Neuronal stem cell (in vitro differentiated cells): ENCODE measurements around the gene KCNJ6.

ENCODE experiments used
- DNase-seq: peaks from one replicate; pipeline ENCODE4 v3.0.0-alpha.2; 2013; ENCODE audit warnings: low spot score
- H2AFZ ChIP-seq: one replicate; pipeline ENCODE4 v1.6.1; 2013; ENCODE audit warnings: mild to moderate bottlenecking, low read length, inconsistent platforms
- H2AK5ac ChIP-seq: 2 replicates; pipeline ENCODE4 v1.6.1; 2013; ENCODE audit warnings: low read depth, mild to moderate bottlenecking, inconsistent platforms, low read length, moderate library complexity, mixed read lengths
- H2BK120ac ChIP-seq: 2 replicates; pipeline ENCODE4 v1.6.1; 2013; ENCODE audit warnings: low read depth, mild to moderate bottlenecking, inconsistent platforms, low read length, moderate library complexity, mixed read lengths
- H2BK12ac ChIP-seq: one replicate; pipeline ENCODE4 v1.6.1; 2013; ENCODE audit warnings: low read length, inconsistent platforms
- H2BK15ac ChIP-seq: 2 replicates; pipeline ENCODE4 v1.6.1; 2013; ENCODE audit warnings: mild to moderate bottlenecking, low read length, inconsistent platforms, mixed read lengths
- H2BK5ac ChIP-seq: one replicate; pipeline ENCODE4 v1.6.1; 2013; ENCODE audit warnings: inconsistent platforms, mild to moderate bottlenecking, low read length, moderate library complexity
- H3K14ac ChIP-seq: one replicate; pipeline ENCODE4 v1.6.1; 2013; ENCODE audit warnings: low read length, inconsistent platforms
- H3K18ac ChIP-seq: 2 replicates; pipeline ENCODE4 v1.6.1; 2013; ENCODE audit warnings: low read length, inconsistent platforms
- H3K23ac ChIP-seq: 2 replicates; pipeline ENCODE4 v1.6.1; 2013; ENCODE audit warnings: low read depth, mild to moderate bottlenecking, mixed read lengths, low read length, inconsistent platforms; ENCODE audit not compliant: poor library complexity
- H3K27ac ChIP-seq: replicated peaks from 3 replicates; pipeline ENCODE4 v1.5.1; 2013; ENCODE audit warnings: low read length, inconsistent platforms
- H3K27me3 ChIP-seq, 3 experiments: 2 replicates each; pipeline ENCODE4 v1.6.1; 2013; ENCODE audit warnings: low read length in 3 of 3, mild to moderate bottlenecking in 2 of 3, inconsistent platforms in 1 of 3, low read depth in 1 of 3, mixed read lengths in 1 of 3, moderate library complexity in 1 of 3; ENCODE audit not compliant: control insufficient read depth in 3 of 3, insufficient read depth in 3 of 3
- H3K36me3 ChIP-seq, 2 donors: replicated peaks in 1 of 2; 2 replicates each; pipeline ENCODE4 v1.6.1; 2013; ENCODE audit warnings: low read length in 2 of 2; ENCODE audit not compliant: control insufficient read depth in 2 of 2, insufficient read depth in 2 of 2
- H3K4ac ChIP-seq: 2 replicates; pipeline ENCODE4 v1.6.1; 2013; ENCODE audit warnings: inconsistent platforms, mild to moderate bottlenecking, low read length, moderate library complexity
- H3K4me1 ChIP-seq, 2 donors: 1 replicate in 1 of 2; 2 replicates in 1 of 2; pipeline ENCODE4 v1.6.1; 2013; ENCODE audit warnings: low read length in 2 of 2, low read depth in 1 of 2; ENCODE audit not compliant: control insufficient read depth in 2 of 2, insufficient read depth in 1 of 2
- H3K4me2 ChIP-seq: one replicate; pipeline ENCODE4 v1.6.1; 2013; ENCODE audit warnings: mild to moderate bottlenecking, low read length, inconsistent platforms; ENCODE audit not compliant: insufficient read depth, poor library complexity, severe bottlenecking
- H3K4me3 ChIP-seq, 2 donors: 2 replicates each; pipeline ENCODE4 v1.5.1; 2013; ENCODE audit warnings: low read length in 2 of 2, mild to moderate bottlenecking in 2 of 2, inconsistent platforms in 1 of 2, moderate library complexity in 1 of 2
- H3K79me1 ChIP-seq: one replicate; pipeline ENCODE4 v1.6.1; 2013; ENCODE audit warnings: low read depth, mild to moderate bottlenecking, inconsistent platforms, low read length, moderate library complexity
- H3K9ac ChIP-seq: one replicate; pipeline ENCODE4 v1.6.1; 2013; ENCODE audit warnings: mild to moderate bottlenecking, low read depth, low read length, inconsistent platforms; ENCODE audit not compliant: poor library complexity
- H3K9me3 ChIP-seq, 2 donors: replicated peaks in 1 of 2; 2 replicates each; pipeline versions ENCODE3 to v1.6.1; 2013; ENCODE audit warnings: low read length in 2 of 2, mild to moderate bottlenecking in 2 of 2, inconsistent platforms in 1 of 2, low read depth in 1 of 2, mixed read lengths in 1 of 2, moderate library complexity in 1 of 2; ENCODE audit not compliant: control insufficient read depth in 2 of 2, insufficient read depth in 1 of 2
- H4K8ac ChIP-seq: one replicate; pipeline ENCODE4 v1.6.1; 2013; ENCODE audit warnings: low read depth, mild to moderate bottlenecking, inconsistent platforms, low read length, moderate library complexity
- H4K91ac ChIP-seq: one replicate; pipeline ENCODE4 v1.6.1; 2013; ENCODE audit warnings: low read length, low read depth, mild to moderate bottlenecking, inconsistent platforms; ENCODE audit not compliant: poor library complexity
- WGBS, 2 donors: extraction: QIAGEN DNeasy Blood & Tissue Kit; methylation state at CpG; one replicate each; pipeline ENCODE4 v1.1.7; 2013; ENCODE audit warnings: missing lambda C conversion rate in 2 of 2, mixed read lengths in 1 of 2; ENCODE audit not compliant: insufficient read length in 2 of 2, insufficient replicate concordance in 1 of 2; ENCODE audit errors: extremely low coverage in 2 of 2; 5-methylcytosine and 5-hydroxymethylcytosine counted together

Gene KCNJ6

DNA sequence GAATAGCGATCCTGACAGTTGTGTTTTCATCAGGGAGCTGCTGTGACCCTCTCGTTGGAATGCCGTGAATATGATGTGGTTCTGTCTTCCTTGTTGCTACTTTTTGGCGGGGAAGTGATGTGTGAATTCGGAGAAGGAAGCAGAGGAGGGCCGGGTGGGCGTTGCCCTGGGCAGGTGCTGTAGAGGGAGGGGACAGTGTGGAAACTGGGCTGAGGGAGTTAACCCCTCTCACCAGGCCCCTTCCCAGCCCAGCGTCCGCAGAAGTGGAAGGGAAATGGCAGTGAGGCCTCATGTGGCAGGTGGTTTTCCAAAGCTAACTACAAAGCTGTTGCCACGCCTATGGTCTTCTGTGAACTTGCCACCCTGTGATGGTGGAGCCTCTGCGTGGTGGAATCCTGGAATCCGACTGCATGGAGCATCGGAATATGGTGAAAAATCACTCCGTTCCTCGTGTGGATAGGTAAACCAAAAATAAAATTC, 321.7 kb downstream of the KCNJ6 start:
- H2AK5ac ChIP-seq: no peak overlapping the region
- H3K4ac ChIP-seq: no peak overlapping the region
- no peak overlapping the region for H3K4me3 ChIP-seq
- H2BK12ac ChIP-seq: no peak overlapping the region
- H2BK5ac ChIP-seq: no peak overlapping the region
- no peaks in the 10 kb centered on the region for H3K27me3 ChIP-seq
- no peak for DNase-seq
- H4K91ac ChIP-seq: no peak overlapping the region
- H3K14ac ChIP-seq: no peak overlapping the region
- peak overlapping the region; percentile 45 for H2AFZ ChIP-seq
- H3K18ac ChIP-seq: peak overlapping the region; percentile 6
- H3K23ac ChIP-seq: no peak overlapping the region
- no peak overlapping the region for H3K4me2 ChIP-seq
- no peak overlapping the region for H2BK15ac ChIP-seq
- H4K8ac ChIP-seq: no peak overlapping the region
- no peak overlapping the region for H3K27ac ChIP-seq
- WGBS, 2 donors: no CpG with 5 or more reads among the region's 15 CpGs
- H3K4me1 ChIP-seq: peaks cover 4 to 19% of the 10 kb centered on the region in 2 donors
- peaks cover 0 to 5% of the 10 kb centered on the region in 2 donors for H3K9me3 ChIP-seq
- H3K79me1 ChIP-seq: no peaks in the 10 kb centered on the region
- no peak overlapping the region for H2BK120ac ChIP-seq
- no peaks in the 10 kb centered on the region for H3K36me3 ChIP-seq
- no peak overlapping the region for H3K9ac ChIP-seq

DNA sequence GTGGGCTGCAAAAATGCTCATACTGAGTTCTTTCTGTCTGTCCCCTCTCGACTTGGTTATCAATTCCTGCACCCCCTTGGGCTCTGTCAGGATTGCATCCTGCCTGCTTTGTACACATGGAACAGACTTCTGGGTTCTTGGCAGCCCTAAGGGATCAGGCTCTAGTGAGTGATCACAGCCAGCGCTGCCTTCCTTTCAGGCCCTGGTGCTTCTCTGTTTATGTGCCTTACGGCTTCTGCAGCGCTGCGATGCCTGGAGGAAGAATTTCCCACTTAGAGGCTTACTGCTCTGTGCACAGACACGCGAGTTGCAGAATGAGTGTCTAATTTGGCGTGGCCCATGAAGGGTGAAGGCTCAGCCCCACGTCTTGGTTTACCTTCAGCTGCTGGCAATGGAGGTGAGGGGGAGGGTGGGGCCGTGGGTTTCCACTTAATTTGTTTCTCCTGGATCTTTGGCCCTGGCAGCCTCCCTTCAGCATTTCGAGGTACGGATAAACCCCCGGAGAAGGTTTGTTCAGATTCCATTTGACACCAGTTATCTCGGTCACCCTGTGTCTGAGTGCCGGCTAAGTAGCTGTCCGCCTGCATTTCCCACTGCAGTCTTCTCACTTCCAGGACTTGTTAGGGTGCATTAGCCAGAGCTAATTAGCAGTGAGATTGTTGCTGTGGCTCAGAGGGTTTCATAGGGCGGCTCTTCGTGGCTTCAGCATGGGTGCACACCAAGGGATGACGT, 322.4 kb downstream of the KCNJ6 start:
- no peaks in the 10 kb centered on the region for H3K36me3 ChIP-seq
- H4K8ac ChIP-seq: no peak overlapping the region
- peak overlapping the region; percentile 45 for H2AFZ ChIP-seq
- no peak for DNase-seq
- no peak overlapping the region for H2BK12ac ChIP-seq
- H3K79me1 ChIP-seq: no peaks in the 10 kb centered on the region
- no peak overlapping the region for H3K4ac ChIP-seq
- no peak overlapping the region for H3K4me2 ChIP-seq
- H3K14ac ChIP-seq: no peak overlapping the region
- H3K27ac ChIP-seq: no peak overlapping the region
- H3K18ac ChIP-seq: peak overlapping the region; percentile 11
- H2BK5ac ChIP-seq: no peak overlapping the region
- no peak overlapping the region for H2AK5ac ChIP-seq
- no CpG with 5 or more reads among the region's 19 CpGs for WGBS, 2 donors
- peaks cover 0 to 5% of the 10 kb centered on the region in 2 donors for H3K9me3 ChIP-seq
- no peak overlapping the region for H3K23ac ChIP-seq
- H4K91ac ChIP-seq: no peak overlapping the region
- no peak overlapping the region for H3K4me3 ChIP-seq
- H2BK120ac ChIP-seq: no peak overlapping the region
- H3K27me3 ChIP-seq: no peaks in the 10 kb centered on the region
- no peak overlapping the region for H3K9ac ChIP-seq
- H3K4me1 ChIP-seq: peaks cover 4 to 19% of the 10 kb centered on the region in 2 donors
- no peak overlapping the region for H2BK15ac ChIP-seq

- H3K14ac ChIP-seq: no peak overlapping the region
- peaks cover 4 to 19% of the 10 kb centered on the region in 2 donors for H3K4me1 ChIP-seq
- DNase-seq: peak; percentile 77
- H2BK5ac ChIP-seq: no peak overlapping the region
- H3K9me3 ChIP-seq: peaks cover 0 to 5% of the 10 kb centered on the region in 2 donors
- H2BK15ac ChIP-seq: no peak overlapping the region
- no peak overlapping the region for H2AK5ac ChIP-seq
- H3K27me3 ChIP-seq: no peaks in the 10 kb centered on the region
- no peak overlapping the region for H3K4ac ChIP-seq
- no peak overlapping the region for H2BK120ac ChIP-seq
- peak overlapping the region; percentile 64 for H3K27ac ChIP-seq
- H2AFZ ChIP-seq: peak overlapping the region; percentile 51
- no CpG with 5 or more reads among the region's 5 CpGs for WGBS, 2 donors
- no peaks in the 10 kb centered on the region for H3K36me3 ChIP-seq
- no peak overlapping the region for H3K23ac ChIP-seq
- no peak overlapping the region for H3K18ac ChIP-seq
- H3K4me2 ChIP-seq: no peak overlapping the region
- H3K79me1 ChIP-seq: no peaks in the 10 kb centered on the region
- no peak overlapping the region for H3K4me3 ChIP-seq
- H4K8ac ChIP-seq: no peak overlapping the region
- no peak overlapping the region for H2BK12ac ChIP-seq
- no peak overlapping the region for H3K9ac ChIP-seq
- no peak overlapping the region for H4K91ac ChIP-seq
Observed at GRCh38 chr21:37593015-37593414, 323.2 kb downstream of the KCNJ6 start.

GRCh38 chr21:37592496-37592895, 323.8 kb downstream of the KCNJ6 start:
- no peak for DNase-seq

More at GRCh38 chr21:37592496-37592895, 323.8 kb downstream of the KCNJ6 start:
- Histone ChIP-seq H4K8ac (no peak overlapping the region), H3K9ac (no peak overlapping the region), H3K27ac (peak overlapping the region; percentile 64), H3K27me3 (no peaks in the 10 kb centered on the region), H4K91ac (no peak overlapping the region), H3K23ac (no peak overlapping the region), H3K79me1 (no peaks in the 10 kb centered on the region), H3K9me3 (peaks cover 0 to 5% of the 10 kb centered on the region in 2 donors), H2BK120ac (no peak overlapping the region), H3K4ac (no peak overlapping the region), H3K4me3 (no peak overlapping the region), H2BK5ac (no peak overlapping the region), H3K36me3 (no peaks in the 10 kb centered on the region), H3K4me2 (no peak overlapping the region), H2BK12ac (no peak overlapping the region), H2AFZ (no peak overlapping the region), H2BK15ac (no peak overlapping the region), H3K18ac (peak overlapping the region; percentile 78), H3K14ac (no peak overlapping the region), H3K4me1 (peaks cover 4 to 19% of the 10 kb centered on the region in 2 donors), H2AK5ac (peak overlapping the region; percentile 88)
- WGBS, 2 donors: no CpG with 5 or more reads among the region's 4 CpGs
